ENCODE measurements around the gene PLD5. TPM values are rescaled to one million over a fixed set of nuclear protein-coding genes. Genes with fewer than 3 reads are reported as not detected.
A peak's percentile ranks its signal among the peaks of the same experiment; 100 is the strongest.

Gene PLD5
- total RNA-seq, 1 experiment from 2014 or later, result 9.2 TPM

- no TSS peak for BruUV-seq (replicated peaks)
- ChIA-PET CTCF (no interaction called here), POLR2A (ENCODE audit: low non-redundant PET) (no interaction called here)
- no peaks in the 10 kb centered on the region for H3K27me3 ChIP-seq (replicated peaks; ENCODE audit: insufficient read depth, low read depth, low read length, poor library complexity)
- TF ChIP-seq CTCF (conservative IDR thresholded peaks at IDR 0.05; ENCODE audit: low read depth, low read length), result no peak
- TF ChIP-seq EZH2 (IDR thresholded peaks at IDR 0.05; ENCODE audit: borderline replicate concordance, low read depth, low read length, poor library complexity, severe bottlenecking), result no peak
- intact Hi-C loops (cut with micrococcal nuclease; ENCODE audit: unreplicated experiment), result no loop called here
- DNase-seq (ENCODE audit: low spot score), result no peak
- H3K27ac ChIP-seq (ENCODE audit: low read depth, low read length, poor library complexity, severe bottlenecking), result no peak overlapping the region
- peaks cover 4% of the 10 kb centered on the region for H3K4me1 ChIP-seq (ENCODE audit: insufficient read depth, low read length, poor library complexity, severe bottlenecking)
- no peaks in the 10 kb centered on the region for H3K9me3 ChIP-seq (ENCODE audit: low read depth, low read length, poor library complexity, severe bottlenecking)
- no peaks in the 10 kb centered on the region for H3K36me3 ChIP-seq (ENCODE audit: insufficient read depth, low read length, poor library complexity, severe bottlenecking)
- no peak overlapping the region for H3K4me3 ChIP-seq (ENCODE audit: low read depth, low read length, poor library complexity, severe bottlenecking)
These were observed 282.6 kb downstream of the PLD5 start for GRCh38 chr1:242241936-242242335.

- no peak for DNase-seq (ENCODE audit: low spot score)
- TF ChIP-seq CTCF (conservative IDR thresholded peaks at IDR 0.05; ENCODE audit: low read depth, low read length) (no peak), EZH2 (IDR thresholded peaks at IDR 0.05; ENCODE audit: borderline replicate concordance, low read depth, low read length, poor library complexity, severe bottlenecking) (no peak)
- Histone ChIP-seq H3K36me3 (ENCODE audit: insufficient read depth, low read length, poor library complexity, severe bottlenecking) (no peaks in the 10 kb centered on the region), H3K9me3 (ENCODE audit: low read depth, low read length, poor library complexity, severe bottlenecking) (no peaks in the 10 kb centered on the region), H3K27me3 (replicated peaks; ENCODE audit: insufficient read depth, low read depth, low read length, poor library complexity) (no peaks in the 10 kb centered on the region), H3K27ac (ENCODE audit: low read depth, low read length, poor library complexity, severe bottlenecking) (no peak overlapping the region), H3K4me3 (ENCODE audit: low read depth, low read length, poor library complexity, severe bottlenecking) (no peak overlapping the region), H3K4me1 (ENCODE audit: insufficient read depth, low read length, poor library complexity, severe bottlenecking) (peaks cover 4% of the 10 kb centered on the region)
- intact Hi-C loops (cut with micrococcal nuclease; ENCODE audit: unreplicated experiment), result no loop called here
- ChIA-PET POLR2A (ENCODE audit: low non-redundant PET) (no interaction called here), CTCF (no interaction called here)
- no TSS peak for BruUV-seq (replicated peaks)
These were observed 283.8 kb downstream of the PLD5 start for GRCh38 chr1:242240691-242241090.

- DNase-seq (ENCODE audit: low spot score), result peak; percentile 7
- intact Hi-C loops (cut with micrococcal nuclease; ENCODE audit: unreplicated experiment), result no loop called here
- BruUV-seq (replicated peaks), result no TSS peak
- no peaks in the 10 kb centered on the region for H3K9me3 ChIP-seq (ENCODE audit: low read depth, low read length, poor library complexity, severe bottlenecking)
- H3K27me3 ChIP-seq (replicated peaks; ENCODE audit: insufficient read depth, low read depth, low read length, poor library complexity), result no peaks in the 10 kb centered on the region
- TF ChIP-seq CTCF (conservative IDR thresholded peaks at IDR 0.05; ENCODE audit: low read depth, low read length) (no peak), EZH2 (IDR thresholded peaks at IDR 0.05; ENCODE audit: borderline replicate concordance, low read depth, low read length, poor library complexity, severe bottlenecking) (no peak)
- no peaks in the 10 kb centered on the region for H3K36me3 ChIP-seq (ENCODE audit: insufficient read depth, low read length, poor library complexity, severe bottlenecking)
- no peak overlapping the region for H3K27ac ChIP-seq (ENCODE audit: low read depth, low read length, poor library complexity, severe bottlenecking)
- POLR2A ChIA-PET (ENCODE audit: low non-redundant PET), result no interaction called here
- CTCF ChIA-PET, result interaction anchor here (0.6 kb wide), 1 partner anchor 345 kb away, joined by 3 read pairs; no protein-coding TSS in a partner anchor
- H3K4me1 ChIP-seq (ENCODE audit: insufficient read depth, low read length, poor library complexity, severe bottlenecking), result peaks cover 4% of the 10 kb centered on the region
- H3K4me3 ChIP-seq (ENCODE audit: low read depth, low read length, poor library complexity, severe bottlenecking), result no peak overlapping the region
These were observed 284.4 kb downstream of the PLD5 start for GRCh38 chr1:242240077-242240476.
